ENCODE results near the gene SPATA3. TPM values are rescaled to one million over a fixed set of nuclear protein-coding genes. Genes with fewer than 3 reads are reported as not detected.

SPATA3 gene
- total and polyA plus RNA-seq, 2 of the 13 experiments (the other 11 are each of a cell fraction or from before 2014, with no cell fraction given) = not detected

DNA sequence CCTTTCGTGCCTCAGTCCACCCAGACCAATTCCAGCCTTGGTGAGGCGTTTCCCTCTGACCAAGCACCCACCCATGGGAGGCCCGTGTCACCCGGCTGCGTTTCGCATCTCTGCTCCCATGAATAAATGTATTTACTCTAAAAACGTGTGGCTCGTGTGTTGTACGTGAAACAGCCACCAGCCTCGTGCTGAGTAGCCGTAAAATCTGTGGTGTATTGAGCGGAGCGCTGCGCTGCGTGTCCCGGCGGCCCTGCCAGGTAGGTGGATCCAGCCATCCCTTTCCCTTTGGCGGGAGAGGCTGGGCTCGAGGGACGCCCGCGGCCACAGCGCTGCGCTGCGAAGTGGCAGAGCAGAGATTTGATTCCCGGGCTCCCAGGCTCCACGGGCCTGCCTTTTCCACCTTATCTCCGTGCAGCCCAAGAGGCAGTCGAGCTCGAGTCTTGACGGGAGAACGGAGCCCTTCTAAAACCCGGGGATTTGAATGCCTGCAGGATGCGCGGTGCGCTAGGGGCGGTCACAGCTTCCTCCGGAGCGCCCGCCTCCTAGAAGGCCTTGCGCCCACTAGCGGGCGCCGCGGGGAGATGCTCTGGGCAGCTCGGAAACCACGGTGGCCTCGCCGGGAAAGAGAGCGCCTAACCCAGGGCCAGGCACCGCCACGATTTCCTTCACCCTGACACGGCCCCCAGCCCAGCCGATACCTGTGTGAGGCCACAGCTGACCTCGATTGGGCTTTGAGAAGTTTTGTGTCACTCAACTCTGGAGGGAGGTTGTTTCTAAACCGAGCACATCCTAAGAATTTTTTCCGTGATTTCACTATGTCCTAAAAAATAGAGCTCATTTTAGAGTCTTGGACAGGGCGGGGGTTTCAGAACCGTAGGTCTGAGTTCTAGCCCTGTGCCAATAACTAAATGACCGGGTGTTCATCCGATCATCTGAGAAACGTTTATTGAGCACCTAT is 56.9 kb downstream of the SPATA3 start (continued):
- TF ChIP-seq ZNF646 (CRISPR knock-in tag; IDR thresholded peaks at IDR 0.05) = peak; percentile 31; the same call in 1 of the 2 replicates
- TF ChIP-seq CBX2 (IDR thresholded peaks at IDR 0.05; ENCODE audit: low read depth, low read length) = no peak
- TF ChIP-seq CBX2 (CRISPR knock-in tag; IDR thresholded peaks at IDR 0.05; ENCODE audit: low read depth) = 0 out of 2 replicates have a peak, but pooled peaks have one; percentile 12
- 0 out of 2 replicates have a peak, but pooled peaks have one; percentile 47 for TF ChIP-seq ZNF296 (CRISPR knock-in tag; conservative IDR thresholded peaks at IDR 0.05)
- TF ChIP-seq, protein P1, sequence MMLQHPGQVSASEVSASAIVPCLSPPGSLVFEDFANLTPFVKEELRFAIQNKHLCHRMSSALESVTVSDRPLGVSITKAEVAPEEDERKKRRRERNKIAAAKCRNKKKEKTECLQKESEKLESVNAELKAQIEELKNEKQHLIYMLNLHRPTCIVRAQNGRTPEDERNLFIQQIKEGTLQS (CRISPR knock-in tag; IDR thresholded peaks at IDR 0.05) = peak; percentile 59
- no peak for TF ChIP-seq HDAC6 (IDR thresholded peaks at IDR 0.05; ENCODE audit: low read depth, low read length)
- TF ChIP-seq, protein P2, sequence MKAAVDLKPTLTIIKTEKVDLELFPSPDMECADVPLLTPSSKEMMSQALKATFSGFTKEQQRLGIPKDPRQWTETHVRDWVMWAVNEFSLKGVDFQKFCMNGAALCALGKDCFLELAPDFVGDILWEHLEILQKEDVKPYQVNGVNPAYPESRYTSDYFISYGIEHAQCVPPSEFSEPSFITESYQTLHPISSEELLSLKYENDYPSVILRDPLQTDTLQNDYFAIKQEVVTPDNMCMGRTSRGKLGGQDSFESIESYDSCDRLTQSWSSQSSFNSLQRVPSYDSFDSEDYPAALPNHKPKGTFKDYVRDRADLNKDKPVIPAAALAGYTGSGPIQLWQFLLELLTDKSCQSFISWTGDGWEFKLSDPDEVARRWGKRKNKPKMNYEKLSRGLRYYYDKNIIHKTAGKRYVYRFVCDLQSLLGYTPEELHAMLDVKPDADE (CRISPR knock-in tag; IDR thresholded peaks at IDR 0.05) = no peak
- TF ChIP-seq CEBPB (IDR thresholded peaks at IDR 0.05; ENCODE audit: borderline replicate concordance, low read depth, low read length) = no peak
- 0 out of 2 replicates have a peak, but pooled peaks have one; percentile 8 for TF ChIP-seq ZNF784 (CRISPR knock-in tag; IDR thresholded peaks at IDR 0.05; ENCODE audit: borderline replicate concordance)
- no peak for TF ChIP-seq ZNF367 (CRISPR knock-in tag; IDR thresholded peaks at IDR 0.05; ENCODE audit: borderline replicate concordance)
- TF ChIP-seq E2F1 (CRISPR knock-in tag; IDR thresholded peaks at IDR 0.05) = peak; percentile 78; the same call in 1 of the 2 replicates
- TF ChIP-seq MXI1 (IDR thresholded peaks at IDR 0.05; ENCODE audit: borderline replicate concordance, low read depth, low read length) = peak; percentile 52; the same call in 2 of the 3 replicates
- peak; percentile 87; the same call in 1 of the 2 replicates for TF ChIP-seq SSRP1 (CRISPR knock-in tag; IDR thresholded peaks at IDR 0.05)
- 0 out of 2 replicates have a peak, but pooled peaks have one; percentile 53 for TF ChIP-seq ZSCAN22 (CRISPR knock-in tag; IDR thresholded peaks at IDR 0.05)
- TF ChIP-seq ZNF431 (CRISPR knock-in tag; IDR thresholded peaks at IDR 0.05; ENCODE audit: borderline replicate concordance, low read depth) = no peak
- TF ChIP-seq KDM3A (CRISPR knock-in tag; IDR thresholded peaks at IDR 0.05; ENCODE audit: low read depth) = 0 out of 2 replicates have a peak, but pooled peaks have one; percentile 53
- no peak for TF ChIP-seq CBFB (CRISPR knock-in tag; IDR thresholded peaks at IDR 0.05)
- TF ChIP-seq MBD4 (IDR thresholded peaks at IDR 0.05; ENCODE audit: borderline replicate concordance, low read length) = no peak
